HG03439 (cell line): ENCODE measurements around the gene RAB20.
"Not testable (repeated sequence)": the region's sequence is repeated elsewhere in the genome, so short reads cannot be mapped to it uniquely, and the experiment has no call there.

Source experiments
- ATAC-seq: cut with Tn5 transposase; IDR thresholded peaks from one replicate; pipeline ENCODE4 v1.9.1; 2021; ENCODE audit warnings: mild to moderate bottlenecking, moderate library complexity; ENCODE audit not compliant: unreplicated experiment

The RAB20 gene

GRCh38 chr13:110512198-110512740 is 49.3 kb downstream of the RAB20 start:
- ATAC-seq = no peak

GRCh38 chr13:110511509-110512181 is 49.9 kb downstream of the RAB20 start:
- no peak for ATAC-seq

GRCh38 chr13:110509971-110510786 is 51.3 kb downstream of the RAB20 start:
- ATAC-seq = no peak

- no peak for ATAC-seq
Measured at GRCh38 chr13:110509478-110509926, 52.0 kb downstream of the RAB20 start.

- ATAC-seq = no peak
Measured at GRCh38 chr13:110507678-110508381, 53.7 kb downstream of the RAB20 start.

- ATAC-seq = no peak
Measured at GRCh38 chr13:110506859-110507566, 54.5 kb downstream of the RAB20 start.

GRCh38 chr13:110506396-110506795 is 55.1 kb downstream of the RAB20 start:
- ATAC-seq = no peak

- ATAC-seq = no peak
Measured at GRCh38 chr13:110505594-110505993, 55.9 kb downstream of the RAB20 start.

- no peak for ATAC-seq
Measured at GRCh38 chr13:110503979-110504499, 57.5 kb downstream of the RAB20 start.

- no peak for ATAC-seq
Measured at GRCh38 chr13:110503037-110503901, 58.3 kb downstream of the RAB20 start.

GRCh38 chr13:110501188-110501587 is 60.3 kb downstream of the RAB20 start:
- no peak for ATAC-seq

- no peak for ATAC-seq
Measured at GRCh38 chr13:110500341-110500740, 61.2 kb downstream of the RAB20 start.

- no peak for ATAC-seq
Measured at GRCh38 chr13:110499621-110500281, 61.8 kb downstream of the RAB20 start.

GRCh38 chr13:110498765-110499164 is 62.8 kb downstream of the RAB20 start:
- no peak for ATAC-seq

- ATAC-seq = no peak
Measured at GRCh38 chr13:110498327-110498726, 63.2 kb downstream of the RAB20 start.

GRCh38 chr13:110497896-110498295 is 63.6 kb downstream of the RAB20 start:
- ATAC-seq = not testable (repeated sequence)

GRCh38 chr13:110497003-110497402 is 64.5 kb downstream of the RAB20 start:
- no peak for ATAC-seq

- ATAC-seq = no peak
Measured at GRCh38 chr13:110496281-110496680, 65.2 kb downstream of the RAB20 start.

- no peak for ATAC-seq
Measured at GRCh38 chr13:110495881-110496280, 65.6 kb downstream of the RAB20 start.
